ENCODE measurements around the gene CDC20. TPM values are rescaled to one million over a fixed set of nuclear protein-coding genes. Genes with fewer than 3 reads are reported as not detected.

Gene CDC20
- total RNA-seq, 2 donors from 2014 or later = 0.35 to 0.41 TPM

DNA sequence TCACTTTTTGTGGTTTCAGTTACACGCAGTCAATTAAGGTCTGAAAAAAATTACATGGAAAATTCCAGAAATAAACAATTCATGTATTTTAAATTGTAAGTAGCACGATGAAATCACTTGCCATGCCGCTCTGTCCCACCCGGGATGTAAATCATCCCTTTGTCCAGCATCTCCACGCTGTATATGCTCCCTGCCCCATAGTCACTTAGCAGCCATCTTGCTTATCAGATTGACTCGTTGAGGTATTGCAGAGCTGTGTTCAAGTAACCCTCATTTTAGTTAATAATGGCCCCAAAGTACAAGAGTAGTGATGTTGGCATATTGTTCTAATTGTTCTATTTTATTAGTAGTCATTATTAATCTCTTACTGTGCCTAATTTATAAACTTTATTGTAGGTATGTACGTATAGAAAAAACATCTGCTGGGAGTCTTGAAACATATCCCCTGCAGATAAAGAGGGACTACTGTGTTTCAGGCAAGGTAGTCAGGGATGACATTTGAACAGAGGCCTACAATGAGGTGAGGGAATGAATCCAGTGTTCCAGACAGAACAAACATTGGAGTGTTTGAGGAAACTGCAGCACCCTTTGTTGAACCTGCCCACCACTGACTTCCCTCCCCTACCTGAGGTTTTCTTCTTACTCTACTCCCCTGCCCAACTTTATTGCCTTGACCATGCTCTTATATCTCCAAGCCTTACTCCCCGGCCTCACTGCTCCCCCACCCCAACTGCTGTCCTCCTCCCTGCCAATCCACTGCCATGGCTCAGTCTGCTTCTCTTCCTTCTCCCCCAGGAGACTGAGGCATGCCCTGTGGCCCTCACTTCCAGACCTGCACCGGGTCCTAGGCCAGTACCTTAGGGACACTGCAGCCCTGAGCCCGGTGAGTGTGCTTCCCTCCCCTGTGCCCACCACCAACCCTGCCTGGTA, 7.1 kb upstream of the CDC20 start:
- Histone ChIP-seq H3K27me3 (replicated peaks; ENCODE audit: insufficient read depth) (no peaks in the 10 kb centered on the region), H3K4me1 (ENCODE audit: control insufficient read depth in 1 of 2, low read depth in 2 of 2) (peaks cover 0 to 18% of the 10 kb centered on the region in 2 donors), H3K9me3 (no peaks in the 10 kb centered on the region), H3K27ac (no peak overlapping the region), H3K4me3 (no peak overlapping the region), H3K36me3 (no peaks in the 10 kb centered on the region)
- TF ChIP-seq, protein P1, sequence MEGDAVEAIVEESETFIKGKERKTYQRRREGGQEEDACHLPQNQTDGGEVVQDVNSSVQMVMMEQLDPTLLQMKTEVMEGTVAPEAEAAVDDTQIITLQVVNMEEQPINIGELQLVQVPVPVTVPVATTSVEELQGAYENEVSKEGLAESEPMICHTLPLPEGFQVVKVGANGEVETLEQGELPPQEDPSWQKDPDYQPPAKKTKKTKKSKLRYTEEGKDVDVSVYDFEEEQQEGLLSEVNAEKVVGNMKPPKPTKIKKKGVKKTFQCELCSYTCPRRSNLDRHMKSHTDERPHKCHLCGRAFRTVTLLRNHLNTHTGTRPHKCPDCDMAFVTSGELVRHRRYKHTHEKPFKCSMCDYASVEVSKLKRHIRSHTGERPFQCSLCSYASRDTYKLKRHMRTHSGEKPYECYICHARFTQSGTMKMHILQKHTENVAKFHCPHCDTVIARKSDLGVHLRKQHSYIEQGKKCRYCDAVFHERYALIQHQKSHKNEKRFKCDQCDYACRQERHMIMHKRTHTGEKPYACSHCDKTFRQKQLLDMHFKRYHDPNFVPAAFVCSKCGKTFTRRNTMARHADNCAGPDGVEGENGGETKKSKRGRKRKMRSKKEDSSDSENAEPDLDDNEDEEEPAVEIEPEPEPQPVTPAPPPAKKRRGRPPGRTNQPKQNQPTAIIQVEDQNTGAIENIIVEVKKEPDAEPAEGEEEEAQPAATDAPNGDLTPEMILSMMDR (IDR thresholded peaks at IDR 0.05) = no peak
- ATAC-seq (ENCODE audit: insufficient number of reproducible peaks, low FRiP score, low read depth) (no peak), DNase-seq (ENCODE audit: low spot score) (no peak)

GRCh38 chr1:43352351-43352705, 6.5 kb upstream of the CDC20 start:
- peaks cover 0 to 18% of the 10 kb centered on the region in 2 donors for H3K4me1 ChIP-seq (ENCODE audit: control insufficient read depth in 1 of 2, low read depth in 2 of 2)
- ATAC-seq (ENCODE audit: insufficient number of reproducible peaks, low FRiP score, low read depth) (no peak), DNase-seq (ENCODE audit: low spot score) (no peak)
- H3K27me3 ChIP-seq (replicated peaks; ENCODE audit: insufficient read depth) = no peaks in the 10 kb centered on the region
- H3K36me3 ChIP-seq = no peaks in the 10 kb centered on the region
- H3K4me3 ChIP-seq = no peak overlapping the region
- no peaks in the 10 kb centered on the region for H3K9me3 ChIP-seq
- H3K27ac ChIP-seq = no peak overlapping the region
- TF ChIP-seq, protein P1 (IDR thresholded peaks at IDR 0.05) = no peak

GRCh38 chr1:43352881-43353280, 5.9 kb upstream of the CDC20 start:
- H3K9me3 ChIP-seq = no peaks in the 10 kb centered on the region
- H3K27ac ChIP-seq = no peak overlapping the region
- TF ChIP-seq, protein P1 (IDR thresholded peaks at IDR 0.05) = no peak
- no peak for DNase-seq (ENCODE audit: low spot score)
- H3K36me3 ChIP-seq = no peaks in the 10 kb centered on the region
- H3K4me1 ChIP-seq (ENCODE audit: control insufficient read depth in 1 of 2, low read depth in 2 of 2) = peaks cover 2 to 22% of the 10 kb centered on the region in 2 donors
- H3K4me3 ChIP-seq = no peak overlapping the region
- no peaks in the 10 kb centered on the region for H3K27me3 ChIP-seq (replicated peaks; ENCODE audit: insufficient read depth)
- ATAC-seq (ENCODE audit: insufficient number of reproducible peaks, low FRiP score, low read depth) = no peak

DNA sequence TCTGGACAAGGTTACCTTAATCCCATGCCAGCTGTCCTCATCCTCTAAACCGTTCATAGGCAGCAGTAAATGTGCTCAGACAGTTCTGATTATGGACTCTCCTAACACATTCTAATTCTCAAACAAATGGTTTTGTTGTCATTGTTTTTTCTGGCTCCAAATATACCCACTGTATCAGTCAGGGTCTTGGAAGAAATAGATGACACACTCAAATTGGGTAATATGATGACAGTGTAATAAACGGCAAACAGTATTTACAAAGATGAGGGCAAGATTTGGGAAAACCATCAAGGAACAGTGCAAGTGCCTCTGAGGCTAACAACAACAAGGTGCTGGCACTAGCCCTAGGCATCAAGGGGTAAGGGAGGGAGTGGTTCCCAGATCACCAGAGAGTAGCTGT, 4.3 kb upstream of the CDC20 start:
- TF ChIP-seq, protein P1 (IDR thresholded peaks at IDR 0.05) = no peak
- H3K9me3 ChIP-seq = no peaks in the 10 kb centered on the region
- no peak overlapping the region for H3K27ac ChIP-seq
- DNase-seq (ENCODE audit: low spot score) (no peak), ATAC-seq (ENCODE audit: insufficient number of reproducible peaks, low FRiP score, low read depth) (no peak)
- H3K27me3 ChIP-seq (replicated peaks; ENCODE audit: insufficient read depth) = no peaks in the 10 kb centered on the region
- no peak overlapping the region for H3K4me3 ChIP-seq
- peaks cover 9 to 25% of the 10 kb centered on the region in 2 donors for H3K4me1 ChIP-seq (ENCODE audit: control insufficient read depth in 1 of 2, low read depth in 2 of 2)
- no peaks in the 10 kb centered on the region for H3K36me3 ChIP-seq

DNA sequence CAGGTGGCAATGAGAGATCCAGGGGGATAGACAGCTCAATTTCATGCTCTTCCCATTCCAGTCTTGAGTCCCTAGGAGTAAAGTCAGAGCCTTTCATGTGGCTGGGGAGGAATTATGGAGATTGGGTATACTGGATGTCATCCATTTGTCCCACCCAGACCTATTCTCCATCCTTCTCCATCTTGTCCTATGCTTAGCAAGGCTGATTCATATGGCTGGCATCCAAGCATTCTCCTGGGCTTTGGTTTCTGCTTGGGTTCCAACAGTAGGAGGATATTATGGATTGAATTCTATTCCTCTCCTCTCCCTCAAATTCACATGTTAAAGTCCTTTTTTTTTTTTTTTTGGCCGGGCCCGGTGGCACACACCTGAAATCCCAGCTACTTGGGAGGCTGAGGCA, 3.8 kb upstream of the CDC20 start:
- H3K36me3 ChIP-seq = no peaks in the 10 kb centered on the region
- H3K4me1 ChIP-seq (ENCODE audit: control insufficient read depth in 1 of 2, low read depth in 2 of 2) = peaks cover 9 to 20% of the 10 kb centered on the region in 2 donors
- H3K4me3 ChIP-seq = no peak overlapping the region
- DNase-seq (ENCODE audit: low spot score) (no peak), ATAC-seq (ENCODE audit: insufficient number of reproducible peaks, low FRiP score, low read depth) (no peak)
- TF ChIP-seq, protein P1 (IDR thresholded peaks at IDR 0.05) = no peak
- H3K27ac ChIP-seq = no peak overlapping the region
- H3K9me3 ChIP-seq = no peaks in the 10 kb centered on the region
- H3K27me3 ChIP-seq (replicated peaks; ENCODE audit: insufficient read depth) = no peaks in the 10 kb centered on the region

All from thoracic aorta (tissue), 2 donors.